NCI-H345 treated with DMSO at 0.1 percent for 48 hours (cell line): ENCODE data around the gene DCST2.
A peak's percentile ranks its signal among the peaks of the same experiment; 100 is the strongest.

Experiments used
- DNase-seq: peaks from one replicate; lab custom pipeline; 2025; ENCODE audit not compliant: unreplicated experiment; lab: John Stamatoyannopoulos, UW

The DCST2 gene

DNA sequence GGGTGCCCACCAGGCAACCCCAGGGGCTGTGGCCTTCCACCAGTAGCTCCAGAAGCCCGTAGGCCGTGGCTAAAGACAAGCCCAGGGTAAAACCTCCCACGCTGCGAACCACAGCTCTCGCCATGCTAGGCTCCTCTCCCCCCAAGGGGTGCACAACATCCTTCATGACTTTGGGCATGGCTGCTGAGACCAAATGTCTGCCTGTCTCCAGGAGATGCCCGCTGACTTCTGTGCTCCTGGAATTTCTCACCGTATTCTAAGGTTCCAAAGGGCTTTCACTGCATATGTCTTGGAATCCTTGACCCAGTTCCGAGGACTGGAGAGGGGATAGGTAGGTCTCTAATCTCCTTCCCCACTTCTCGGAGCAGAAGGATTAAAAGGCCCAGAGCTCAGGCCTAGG, at the start of gene DCST2, which contains the start of gene DCST1:
TSS of gene DCST2 (minus strand) at position 258 of the 400 bp plus-strand sequence. CDS start at position 178, 80 bp downstream.
TSS of gene DCST1 (plus strand) at position 301 of the 400 bp plus-strand sequence. CDS start 213 bp downstream, outside the sequence.
- no peak for DNase-seq

DNA sequence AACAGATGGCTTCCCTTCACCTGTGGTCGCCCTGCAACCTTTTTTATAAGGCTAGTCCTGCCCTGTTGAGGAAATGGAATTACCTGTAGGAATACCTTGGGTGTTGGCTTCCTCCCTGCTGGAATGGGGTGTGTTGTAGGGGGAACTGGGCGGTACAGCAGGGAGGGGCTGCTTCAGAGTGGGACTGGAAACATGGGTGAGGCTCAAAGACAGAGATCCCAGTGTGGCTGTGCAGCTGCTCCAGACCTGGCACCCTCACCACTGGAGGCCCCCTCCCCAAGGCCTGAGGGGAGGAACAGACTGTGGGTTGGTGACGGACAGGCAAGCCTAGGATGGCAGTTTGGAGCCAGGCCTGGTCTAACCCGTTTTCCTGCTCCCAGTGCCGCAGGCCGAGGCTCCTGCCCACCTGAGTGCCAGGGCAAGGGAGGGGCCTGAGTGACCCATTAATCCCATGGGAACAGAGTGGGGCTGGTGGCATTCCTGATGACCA, 49.5 kb upstream of the DCST2 start:
- no peak for DNase-seq

- no peak for DNase-seq
These were observed 48.9 kb upstream of the DCST2 start for GRCh38 chr1:155082301-155083051.

DNA sequence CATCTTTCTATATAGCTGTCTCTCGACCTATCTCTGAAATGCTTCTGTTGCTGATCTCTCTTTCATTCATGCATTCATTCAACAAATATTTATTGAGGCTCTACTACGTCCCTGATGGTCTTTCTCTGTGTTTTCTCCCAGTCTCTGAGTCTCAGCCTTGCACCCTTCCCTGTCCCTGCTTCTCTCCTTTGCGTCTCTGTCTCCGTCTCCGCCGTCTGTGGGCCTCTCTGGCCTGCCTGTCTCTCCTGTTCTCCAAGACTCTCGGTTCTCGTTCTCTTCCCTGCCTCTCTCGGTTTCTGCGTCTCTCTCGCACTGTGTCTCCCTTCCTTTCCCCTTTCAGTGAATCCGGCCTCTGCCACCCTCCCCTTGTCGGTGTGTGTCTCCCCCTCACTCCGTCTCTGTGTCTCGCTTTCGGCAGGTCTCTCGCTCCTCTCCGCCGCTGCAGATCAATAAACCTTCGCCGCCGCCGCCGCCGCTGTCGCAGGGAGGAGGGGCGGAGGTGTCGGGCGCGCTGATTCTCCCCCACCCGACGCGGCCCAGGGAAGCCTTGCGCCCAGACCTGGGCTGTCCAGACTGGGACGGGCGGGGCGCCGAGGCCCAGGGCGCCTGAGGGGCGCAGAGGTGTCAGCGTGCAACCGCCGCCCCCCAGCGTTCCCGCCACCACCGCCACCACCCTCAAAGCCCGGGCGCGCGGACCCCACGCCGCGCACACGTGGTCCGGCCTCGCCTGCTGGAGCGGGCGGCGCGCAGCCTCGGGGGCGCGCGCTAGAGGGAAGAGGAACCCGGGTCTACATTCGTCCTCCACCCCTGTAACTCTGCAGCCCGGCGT, 48.1 kb upstream of the DCST2 start:
- DNase-seq = no peak

DNA sequence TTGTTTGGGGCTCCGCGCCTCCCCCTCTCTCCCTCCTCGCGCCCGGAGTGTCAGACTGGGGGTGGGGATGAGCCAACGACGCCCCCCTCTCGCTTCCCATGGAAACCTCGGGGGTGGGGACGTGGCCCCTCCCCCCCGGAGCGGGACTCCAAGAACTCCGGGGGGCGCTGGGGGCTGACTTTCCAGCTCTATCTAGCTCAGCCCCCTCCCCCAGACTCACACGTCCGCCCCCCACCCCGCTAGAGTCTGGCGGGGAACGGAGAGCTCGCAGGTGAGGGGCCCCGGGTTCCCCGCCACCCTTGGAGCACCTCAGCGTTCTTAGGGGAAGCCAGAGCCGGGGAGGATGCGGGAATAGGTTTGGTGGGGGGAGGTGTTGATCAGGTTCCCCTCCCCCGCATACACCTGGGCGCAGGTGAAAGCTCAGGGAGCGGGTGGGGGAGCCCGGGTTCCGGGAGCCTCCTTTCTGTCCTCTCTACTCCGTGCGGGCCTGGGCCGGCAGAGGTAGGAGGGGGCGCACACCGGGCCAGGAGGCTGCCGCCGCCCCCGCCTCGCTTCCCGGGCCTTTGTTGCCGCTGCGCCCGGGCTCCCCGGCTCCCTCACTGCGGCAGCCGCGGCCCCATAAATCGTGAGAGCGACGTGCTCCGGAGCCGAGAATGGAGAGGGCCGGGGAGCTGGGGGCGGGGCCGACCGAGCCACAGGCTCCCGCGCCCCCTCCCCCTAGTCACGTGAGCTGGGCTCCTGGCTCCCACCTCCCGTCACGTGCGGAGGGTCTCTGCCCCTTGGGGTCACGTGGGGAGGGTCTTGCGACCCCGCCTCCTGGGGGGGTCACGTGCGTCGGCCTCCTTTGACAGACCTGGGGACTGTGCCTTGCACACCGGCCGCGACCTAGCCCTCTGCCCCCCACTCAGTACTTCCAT, 47.0 kb upstream of the DCST2 start:
- peak; percentile 94 for DNase-seq

GRCh38 chr1:155079487-155080311, 46.1 kb upstream of the DCST2 start:
- DNase-seq = peak; percentile 51

DNA sequence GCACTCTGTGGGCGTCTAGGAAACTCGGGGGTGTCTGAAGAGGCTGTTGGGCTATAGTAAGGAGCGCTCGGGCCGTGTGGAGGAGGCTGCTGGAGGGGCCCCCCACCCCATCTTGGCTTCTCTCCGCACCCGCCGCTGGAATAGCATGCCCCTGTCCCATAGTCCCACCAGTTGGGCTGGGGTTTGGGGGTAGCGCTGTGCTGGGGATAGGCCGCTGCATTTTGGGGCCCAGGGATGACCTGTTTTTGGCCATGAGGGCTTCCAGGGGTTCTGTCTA, 45.6 kb upstream of the DCST2 start:
- DNase-seq = no peak

- peak; percentile 78 for DNase-seq
These were observed 45.1 kb upstream of the DCST2 start, which contains the start of gene EFNA3 for GRCh38 chr1:155078469-155079209. Gene EFNA3 (plus strand): TSS chr1:155078837. CDS start chr1:155078942, 105 bp downstream.

- DNase-seq = peak; percentile 43
These were observed 44.3 kb upstream of the DCST2 start for GRCh38 chr1:155077758-155078445.

DNA sequence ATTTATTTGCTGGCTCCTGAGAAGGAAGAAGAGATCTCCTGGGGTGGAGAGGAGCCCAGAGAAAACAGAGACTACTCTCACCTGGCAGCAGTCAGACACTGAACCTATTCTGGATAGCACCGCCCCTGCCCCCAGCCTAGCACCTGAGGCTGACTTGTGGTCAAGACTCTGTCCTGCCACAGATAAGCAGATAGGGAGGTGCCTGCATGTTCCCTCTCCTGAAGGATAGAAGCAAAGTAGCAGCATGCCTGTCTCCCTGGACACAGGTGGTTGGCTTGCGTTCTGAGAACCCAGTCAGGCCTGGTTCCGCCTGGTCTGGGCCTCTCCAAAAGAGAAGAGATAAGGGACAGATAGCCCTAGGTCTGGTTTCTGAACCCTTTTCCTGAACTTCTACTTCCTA, 43.8 kb upstream of the DCST2 start:
- DNase-seq = no peak

GRCh38 chr1:155076371-155076770, 42.8 kb upstream of the DCST2 start:
- no peak for DNase-seq

DNA sequence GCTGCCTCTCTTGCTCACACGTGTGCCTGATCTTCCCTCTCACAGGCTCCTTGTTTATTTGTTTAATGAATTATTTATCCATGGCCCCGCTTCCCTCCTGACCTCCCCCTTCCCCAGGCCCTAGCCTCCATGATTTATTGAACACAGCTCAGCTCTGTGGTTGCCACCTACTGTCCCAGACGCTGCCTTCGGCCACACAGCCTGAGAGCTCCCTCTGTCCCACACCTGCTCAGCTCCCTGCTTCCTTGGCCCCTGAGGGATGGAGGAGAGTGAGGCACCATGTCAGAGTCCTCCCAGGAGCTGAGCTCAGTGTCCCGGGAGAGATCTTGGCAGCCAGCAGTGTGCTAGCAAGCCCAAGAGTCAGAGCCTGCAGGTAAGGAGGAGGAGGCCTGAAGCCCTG, 42.0 kb upstream of the DCST2 start:
- no peak for DNase-seq

- DNase-seq = no peak
These were observed 40.0 kb upstream of the DCST2 start for GRCh38 chr1:155073377-155074242.

- no peak for DNase-seq
These were observed 39.1 kb upstream of the DCST2 start for GRCh38 chr1:155072531-155073289.

DNA sequence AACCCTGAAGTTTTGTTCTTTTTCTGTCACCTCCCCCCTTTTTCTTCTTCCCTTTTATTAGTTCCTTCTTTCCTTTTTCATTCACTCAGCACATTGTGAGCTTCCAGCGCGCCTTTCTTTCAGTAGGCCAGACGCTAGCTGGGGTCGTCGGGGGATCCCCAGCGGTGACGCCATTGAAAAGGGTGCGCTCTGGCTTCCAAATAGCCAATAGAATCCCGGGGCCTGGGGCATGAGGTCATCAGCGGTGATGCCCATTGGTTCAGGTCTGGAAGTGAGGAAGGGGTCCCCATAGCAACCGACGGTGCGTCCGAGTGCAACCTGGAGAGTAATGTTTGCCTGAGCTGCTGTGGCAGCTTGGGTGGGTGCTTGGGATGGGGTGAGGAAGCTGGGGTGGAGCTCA, 38.1 kb upstream of the DCST2 start:
- no peak for DNase-seq

DNA sequence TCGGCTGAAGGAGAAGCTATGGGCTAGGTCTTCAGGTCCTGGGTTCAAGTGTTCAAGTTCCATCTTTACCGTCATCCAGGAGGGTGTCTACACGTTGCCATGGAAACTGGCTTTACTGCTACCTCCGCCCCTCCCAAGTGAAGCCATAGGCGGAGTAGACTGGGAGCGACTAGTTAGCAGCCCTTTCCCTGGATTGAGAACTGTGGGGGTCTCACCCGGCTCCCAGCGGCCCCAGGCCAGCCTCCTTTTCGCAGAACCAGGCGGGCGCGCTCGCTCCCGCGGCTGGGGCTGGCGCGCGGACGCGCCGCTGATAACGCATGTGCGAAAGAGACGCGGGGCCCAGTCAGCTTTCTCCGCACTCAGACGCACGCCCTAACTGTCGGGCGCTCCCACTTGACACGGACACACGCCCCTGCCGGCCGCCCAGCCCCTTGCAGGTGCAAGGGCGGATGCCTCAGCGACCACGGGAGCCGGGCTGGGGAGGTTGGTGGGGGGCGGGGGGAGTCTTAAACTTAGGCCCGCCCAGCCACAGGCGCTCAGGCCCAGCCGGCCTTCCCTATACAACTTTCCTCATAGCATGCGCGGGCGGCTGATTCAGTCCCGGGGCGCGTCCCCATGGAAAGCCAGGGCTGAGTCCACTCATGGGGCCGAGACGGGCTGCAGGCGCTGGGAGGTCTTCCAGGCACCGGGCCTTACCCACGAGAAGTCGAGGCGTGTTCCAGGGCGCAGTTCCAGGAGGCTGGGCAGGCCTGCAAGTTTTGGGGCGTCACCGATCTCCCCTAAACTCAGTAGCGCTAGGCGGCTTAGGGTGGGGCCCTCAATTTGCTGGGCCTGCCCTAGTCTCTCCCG, 37.4 kb upstream of the DCST2 start:
- peak; percentile 86 for DNase-seq
